Measurements from ENCODE around the gene TXNRD1.

GRCh38 chr12:104180374-104180773 lies 35.2 kb upstream of the TXNRD1 start:
- TF ChIP-seq CTCF (IDR thresholded peaks at IDR 0.05; ENCODE audit: insufficient read depth, low read depth, low read length) (no peak), EZH2 (IDR thresholded peaks at IDR 0.05; ENCODE audit: insufficient read depth, low read length) (no peak)

Data from astrocyte (in vitro differentiated cells and primary cell).